Activated naive CD4-positive, alpha-beta T cell (primary cell): ENCODE measurements around the gene RMND5A.

Experiments used
- DNase-seq, 4 experiments: peaks; one replicate each; lab custom pipeline; 2025; lab: John Stamatoyannopoulos, UW

The RMND5A gene

DNA sequence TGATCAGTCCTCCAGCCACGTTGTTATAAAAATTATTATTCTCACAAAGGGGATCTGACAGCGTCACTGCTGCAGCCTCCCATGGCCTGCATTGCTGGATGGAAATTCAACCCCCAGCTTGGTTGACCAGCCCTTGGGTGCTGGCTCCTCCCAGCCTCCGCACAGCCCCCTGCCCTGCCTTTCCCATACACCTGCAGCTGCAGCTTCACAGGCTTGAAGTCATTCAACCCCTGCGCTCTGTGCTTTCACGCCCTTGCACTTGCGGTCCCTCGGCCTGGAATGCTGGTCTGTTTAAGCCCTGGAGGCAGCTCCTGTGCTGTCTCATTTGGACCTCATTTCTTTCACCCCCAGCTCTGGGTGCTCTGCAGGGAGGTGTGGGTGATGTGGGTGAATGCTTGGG, 71.5 kb downstream of the RMND5A start:
- DNase-seq, result no peak

DNA sequence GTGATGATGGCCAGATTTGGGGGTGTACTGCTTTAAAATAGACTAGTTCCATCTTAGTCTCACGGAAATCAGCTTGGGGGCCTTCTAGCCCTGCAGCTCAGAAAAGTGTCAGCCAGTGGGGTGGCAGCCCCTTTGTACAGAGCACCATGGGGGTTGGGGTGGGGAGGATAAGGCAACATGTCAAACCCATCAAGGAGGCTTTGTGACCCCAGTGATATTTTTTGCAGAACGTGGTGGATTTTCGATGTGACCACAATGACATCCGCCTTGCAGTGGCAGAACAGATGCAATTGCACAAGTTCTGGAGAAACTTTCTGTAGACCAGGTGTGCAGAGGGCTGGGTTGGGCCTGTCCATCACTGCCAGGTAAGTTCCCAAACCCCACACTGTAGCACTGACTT, 73.7 kb downstream of the RMND5A start:
- no peak for DNase-seq

DNA sequence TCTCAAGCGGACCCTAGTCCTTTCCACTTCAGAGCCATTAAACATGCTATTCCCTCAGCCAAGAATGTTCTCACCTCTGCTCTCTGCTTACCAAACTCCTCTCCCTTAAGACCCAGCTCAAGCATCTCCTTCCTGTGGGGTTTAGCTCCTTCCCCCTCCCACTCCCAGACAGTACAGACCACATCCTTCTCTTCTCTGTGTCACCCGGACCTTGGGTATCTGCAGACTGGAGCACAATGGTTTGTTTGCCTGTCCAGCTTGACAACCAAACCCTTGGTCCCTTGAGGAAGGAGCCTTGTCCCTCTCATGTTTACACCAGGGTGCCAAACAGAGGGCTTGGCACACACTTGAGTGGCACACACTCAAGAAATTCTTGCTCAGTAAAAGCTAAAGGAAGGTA, 74.8 kb downstream of the RMND5A start:
- no peak for DNase-seq

DNA sequence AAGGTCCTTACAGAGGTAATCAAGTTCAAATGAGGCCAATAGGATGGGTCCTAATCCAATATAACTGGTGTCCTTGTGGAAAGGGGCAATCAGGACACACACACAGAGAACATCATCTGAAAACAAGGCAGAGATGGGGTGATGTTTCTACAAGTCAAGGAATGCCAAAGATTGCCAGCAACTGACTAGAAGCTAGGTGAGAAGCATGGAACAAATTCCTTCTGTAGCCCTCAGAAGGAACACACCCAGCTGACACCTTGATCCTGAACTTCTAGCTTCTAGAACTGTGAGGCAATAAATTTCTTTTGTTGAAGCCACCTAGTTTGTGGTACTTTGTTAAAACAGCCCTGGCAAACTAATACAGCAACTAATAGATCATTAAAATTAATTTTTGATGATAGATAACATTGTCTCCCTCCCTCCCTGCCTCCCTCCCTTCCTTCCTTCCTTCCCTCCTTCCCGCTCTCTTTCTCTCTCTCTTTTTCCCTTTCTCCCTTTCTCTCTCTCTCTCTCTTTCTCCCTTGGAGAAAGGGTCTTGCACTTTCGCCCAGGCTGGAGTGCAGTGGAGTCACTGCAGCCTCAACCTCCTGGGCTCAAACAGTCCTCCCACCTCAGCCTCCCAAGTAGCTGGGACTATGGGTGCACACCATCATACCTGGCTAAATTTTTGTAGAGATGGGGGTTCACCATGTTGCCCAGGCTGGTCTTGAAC, 80.9 kb downstream of the RMND5A start:
- no peak for DNase-seq

DNA sequence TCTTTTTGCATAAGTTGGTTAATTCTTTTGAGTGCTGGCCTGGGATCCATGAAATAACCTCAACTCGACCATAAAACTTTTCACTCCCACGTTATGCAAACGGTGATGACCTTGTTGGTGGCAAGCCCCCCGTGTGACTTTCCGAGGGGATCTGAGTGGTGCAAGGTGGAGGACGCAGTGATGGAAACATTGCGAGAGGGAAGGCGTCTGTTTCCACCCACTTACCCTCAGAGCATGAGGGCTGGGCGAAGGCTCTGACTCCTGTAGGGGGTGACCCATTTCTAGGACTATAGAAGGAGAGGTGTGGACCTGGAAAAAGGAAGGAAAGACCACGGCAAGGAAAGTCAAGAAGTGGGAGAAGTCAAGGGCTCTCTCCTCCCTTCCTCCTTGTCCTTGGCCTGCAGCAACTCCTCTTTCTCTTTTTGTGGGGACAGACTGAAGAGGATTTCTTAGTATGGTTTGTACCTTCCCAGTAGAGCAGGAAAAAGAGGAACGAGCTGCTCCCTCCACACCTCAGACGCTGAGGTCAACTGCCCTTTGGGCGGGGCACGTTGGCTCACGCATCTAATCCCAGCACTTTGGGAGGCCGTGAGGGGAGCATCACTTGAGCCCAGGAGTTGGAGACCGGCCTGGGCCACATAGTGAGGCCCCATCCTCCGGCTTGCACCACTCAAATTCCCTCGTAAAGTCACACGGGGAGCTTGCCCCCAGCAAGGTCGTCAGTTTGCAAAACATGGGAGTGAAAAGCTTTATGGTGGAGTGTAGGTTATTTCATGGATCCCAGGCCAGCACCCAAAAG, 86.2 kb downstream of the RMND5A start:
- no peak for DNase-seq

DNA sequence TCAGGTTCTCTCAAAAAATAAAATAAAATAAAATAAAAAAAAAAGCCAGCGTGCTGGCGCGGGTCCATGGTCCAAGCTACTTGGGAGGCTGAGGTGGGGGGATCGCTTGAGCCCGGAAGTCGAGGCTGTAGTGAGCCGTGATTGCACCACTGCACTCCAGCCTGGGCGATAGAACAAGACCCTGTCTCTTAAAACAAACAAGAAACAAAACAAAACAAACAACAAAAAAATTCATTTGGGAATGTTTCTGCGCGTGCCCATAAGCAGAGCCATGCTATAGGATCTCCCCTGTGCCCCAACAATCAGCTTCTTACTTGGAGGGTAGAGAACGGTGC, 87.0 kb downstream of the RMND5A start:
- DNase-seq, result no peak

DNA sequence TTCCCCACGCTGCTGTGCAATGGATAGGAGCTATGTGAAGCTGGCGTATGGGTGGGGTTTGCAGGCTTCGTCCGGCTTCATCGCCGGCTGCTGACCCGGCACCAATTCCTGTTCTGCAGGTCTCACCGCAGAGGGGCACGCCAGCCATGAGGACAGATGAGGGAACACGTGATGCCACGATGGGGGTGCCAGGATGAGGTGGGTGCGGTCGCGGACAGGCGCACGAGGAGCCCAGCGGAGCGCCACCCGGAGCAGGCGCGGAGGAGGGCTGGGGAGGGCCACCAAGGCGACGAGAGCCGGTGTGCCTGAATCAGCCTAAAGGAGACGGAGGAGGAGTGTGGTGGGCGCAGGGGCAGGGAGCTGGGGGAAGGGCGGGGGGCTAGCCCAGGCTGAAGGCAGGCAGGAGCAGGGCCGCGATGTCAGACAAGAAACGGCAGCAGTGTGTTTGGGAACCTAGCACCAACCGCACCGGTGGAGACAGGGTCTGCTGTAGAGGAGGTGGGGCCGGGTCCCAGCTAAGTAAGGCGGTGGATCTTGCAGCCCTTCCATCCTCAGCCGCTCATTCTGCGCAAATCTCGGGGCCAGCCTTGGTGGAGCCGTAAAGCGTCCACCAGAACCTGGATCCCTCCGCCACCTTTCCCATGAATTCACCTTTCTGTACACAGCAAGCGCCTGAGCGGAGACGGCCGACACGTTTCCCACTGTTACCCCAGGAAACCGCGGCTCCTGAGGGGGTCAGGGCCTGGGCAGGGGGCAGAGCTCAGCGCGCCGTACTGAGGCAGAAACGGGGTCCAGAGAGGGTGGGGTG, 87.6 kb downstream of the RMND5A start:
- no peak for DNase-seq

DNA sequence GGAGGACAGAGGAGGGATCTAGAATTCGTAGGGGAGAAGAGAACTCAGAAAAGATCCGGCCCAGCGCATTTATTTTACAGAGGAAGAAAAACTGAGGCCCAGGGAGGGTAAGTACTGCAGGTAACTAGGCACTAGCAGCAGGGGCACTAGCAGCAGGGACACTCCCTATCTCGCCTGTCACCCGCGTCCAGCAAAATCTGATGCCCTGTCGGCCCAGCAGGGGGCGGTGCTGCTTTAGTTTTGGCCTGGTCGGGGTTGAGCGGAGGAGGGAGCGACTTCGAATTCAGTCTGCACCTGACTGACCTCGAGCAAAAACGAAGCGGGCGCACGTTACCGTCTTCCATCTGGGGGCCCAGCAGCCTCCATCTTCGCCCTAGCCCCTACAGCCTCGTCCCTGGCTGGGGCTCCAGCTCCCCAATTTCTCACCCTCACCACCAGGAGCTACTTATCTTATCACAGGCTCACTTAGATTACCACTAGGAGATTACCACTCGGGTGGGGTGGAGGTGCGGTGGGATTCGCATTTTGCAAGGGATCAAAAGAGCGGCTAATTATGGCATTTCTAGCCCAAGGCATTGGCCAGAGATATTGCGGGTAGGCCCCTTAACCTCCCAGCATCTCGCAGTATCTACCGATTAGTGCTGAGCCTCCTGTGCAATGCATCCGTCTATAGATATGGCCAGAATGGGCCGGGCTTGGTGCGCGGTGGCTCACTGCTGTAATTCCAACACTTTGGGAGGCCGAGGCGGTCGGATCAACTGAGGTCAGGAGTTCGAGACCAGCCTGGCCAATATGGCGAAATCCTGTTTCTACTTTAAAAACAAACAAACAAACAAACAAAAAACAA, 88.4 kb downstream of the RMND5A start:
- DNase-seq, result peak; percentile 76 to 85 (median 80)

DNA sequence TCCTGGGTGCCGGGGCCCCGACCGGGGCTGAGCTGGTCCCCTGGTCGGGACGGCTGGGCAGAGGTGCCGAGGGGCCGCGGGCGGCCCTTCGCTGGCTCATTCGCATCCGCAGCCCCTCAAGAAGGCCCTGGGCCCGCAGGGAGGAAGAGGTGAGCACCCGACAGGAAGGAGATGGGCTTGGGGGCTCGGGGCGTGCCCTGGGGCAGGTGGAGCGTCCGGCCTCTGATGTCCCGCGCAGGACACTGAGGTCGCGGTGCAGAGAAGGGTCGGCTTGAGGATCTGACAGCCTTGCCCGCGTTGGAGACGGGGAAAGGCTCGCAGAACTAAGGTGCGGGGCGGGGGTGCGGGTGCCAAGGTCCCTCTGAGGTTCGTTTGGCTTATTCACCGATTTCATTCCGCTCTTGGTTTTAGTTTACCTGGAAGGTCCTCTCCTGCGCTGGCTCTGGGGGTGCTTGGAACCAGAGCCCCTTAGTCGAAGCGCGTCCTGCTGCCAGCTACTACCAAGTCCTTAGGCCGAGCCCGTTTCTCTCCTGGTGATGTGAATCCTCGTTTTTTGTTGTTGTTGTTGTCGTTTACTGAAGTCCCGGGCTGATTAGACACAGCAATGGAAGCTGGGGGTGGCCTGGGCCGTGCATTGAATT, 89.5 kb downstream of the RMND5A start:
- DNase-seq, result no peak

DNA sequence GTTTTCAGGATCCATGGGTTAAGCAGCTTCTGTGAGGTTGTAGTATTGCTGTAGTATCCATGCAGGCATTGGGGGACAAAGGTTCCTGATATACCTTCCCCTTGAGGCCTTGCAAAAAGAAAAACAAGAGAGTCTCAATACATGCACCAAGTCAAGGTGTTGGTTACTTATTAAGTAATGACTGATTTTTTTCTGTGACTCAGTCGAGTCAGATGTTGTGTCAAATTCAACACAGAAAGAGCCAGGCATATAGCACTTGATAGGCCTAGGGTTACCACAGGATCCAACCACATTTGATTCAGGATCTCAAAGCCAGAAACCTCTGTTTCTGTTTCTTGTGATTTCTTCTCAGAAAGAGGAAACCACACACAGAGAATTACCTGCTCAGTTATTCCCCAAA, 95.5 kb downstream of the RMND5A start:
- DNase-seq, result no peak

DNA sequence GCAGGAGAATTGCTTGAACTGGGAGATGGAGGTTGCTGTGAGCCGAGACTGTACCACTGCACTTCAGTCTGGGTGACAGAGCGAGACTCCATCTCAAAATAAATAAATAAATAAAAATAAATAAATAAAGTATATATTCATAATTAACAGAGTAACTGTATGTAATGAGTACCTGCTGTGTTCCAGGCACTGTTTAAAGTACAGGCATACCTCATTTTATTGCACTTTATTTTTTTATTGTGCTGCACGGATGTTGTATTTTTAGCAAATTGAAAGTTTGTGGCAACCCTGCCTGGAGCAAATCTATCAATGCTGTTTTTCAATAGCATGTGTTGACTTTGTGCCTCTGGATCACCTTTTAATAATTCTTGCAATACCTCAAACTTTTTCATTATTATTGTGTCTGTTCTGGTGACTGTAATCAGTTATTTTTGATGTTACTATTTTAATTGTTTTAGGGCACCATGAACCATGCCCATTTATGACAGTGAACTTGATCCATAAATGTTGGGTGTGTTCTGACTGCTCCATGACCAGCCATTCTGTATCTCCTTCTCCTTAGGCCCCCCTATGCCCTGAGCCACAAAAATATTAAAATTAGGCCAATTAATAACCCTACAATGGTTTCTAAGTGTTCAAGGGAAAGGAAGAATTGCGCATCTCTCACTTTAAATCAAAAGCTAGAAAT, 98.2 kb downstream of the RMND5A start:
- DNase-seq, result no peak

DNA sequence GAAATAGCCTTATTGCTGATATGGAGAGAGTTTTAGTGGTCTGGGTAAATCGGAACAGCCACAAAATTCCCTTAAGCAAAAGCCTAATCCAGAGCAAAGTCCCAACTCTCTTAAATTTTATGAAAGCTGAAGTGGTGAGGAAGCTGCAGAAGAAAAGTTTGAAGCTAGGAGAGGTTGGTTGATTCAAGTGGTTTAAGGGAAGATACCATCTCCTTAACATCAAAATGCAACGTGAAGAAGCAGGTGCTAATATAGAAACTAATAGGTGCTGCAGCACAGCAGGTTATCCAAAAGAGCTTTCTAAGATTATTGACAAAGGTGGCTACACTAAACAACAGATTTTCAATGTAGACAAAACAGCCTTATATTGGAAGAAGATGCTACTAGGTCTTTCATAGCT, 98.9 kb downstream of the RMND5A start:
- no peak for DNase-seq

DNA sequence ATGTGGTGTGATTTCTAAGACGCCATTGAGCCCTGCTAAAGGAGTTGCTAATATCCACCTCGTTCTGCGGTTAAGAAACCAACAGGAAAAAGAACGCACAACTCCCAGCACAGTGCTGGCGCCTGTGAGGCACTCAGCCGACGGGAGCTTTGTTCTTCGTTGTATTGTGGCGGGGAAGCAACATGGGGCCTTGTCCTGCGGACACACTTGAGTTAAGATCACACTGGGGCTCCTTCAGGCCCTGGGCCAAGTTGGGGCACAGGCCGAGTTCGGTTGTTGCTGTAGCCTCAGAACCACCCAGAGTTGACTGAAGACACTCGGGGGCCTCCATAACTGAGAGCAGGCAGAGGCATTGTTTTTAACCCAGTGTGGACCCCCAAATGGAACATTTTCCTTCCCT, 101.2 kb downstream of the RMND5A start:
- no peak for DNase-seq

DNA sequence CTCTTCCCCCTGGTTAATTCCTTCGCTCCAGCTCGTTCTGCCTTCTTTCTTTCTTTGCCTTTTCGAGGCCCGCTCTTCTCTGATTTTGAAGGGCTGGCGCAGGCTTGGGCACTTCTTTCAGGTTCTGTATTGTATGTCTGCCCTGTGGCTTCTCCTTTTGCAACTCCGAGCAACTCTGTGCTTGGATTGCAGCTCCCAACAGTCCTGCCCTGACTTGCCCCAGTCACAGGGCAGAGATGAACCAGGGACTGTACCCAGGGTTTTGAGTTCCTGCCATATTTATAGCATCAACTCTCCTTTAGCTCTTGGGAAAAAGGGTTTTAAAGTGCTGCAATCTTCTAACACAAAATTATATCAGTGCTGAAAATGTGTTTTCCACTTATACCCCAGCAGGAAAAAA, 101.8 kb downstream of the RMND5A start:
- DNase-seq, result no peak

DNA sequence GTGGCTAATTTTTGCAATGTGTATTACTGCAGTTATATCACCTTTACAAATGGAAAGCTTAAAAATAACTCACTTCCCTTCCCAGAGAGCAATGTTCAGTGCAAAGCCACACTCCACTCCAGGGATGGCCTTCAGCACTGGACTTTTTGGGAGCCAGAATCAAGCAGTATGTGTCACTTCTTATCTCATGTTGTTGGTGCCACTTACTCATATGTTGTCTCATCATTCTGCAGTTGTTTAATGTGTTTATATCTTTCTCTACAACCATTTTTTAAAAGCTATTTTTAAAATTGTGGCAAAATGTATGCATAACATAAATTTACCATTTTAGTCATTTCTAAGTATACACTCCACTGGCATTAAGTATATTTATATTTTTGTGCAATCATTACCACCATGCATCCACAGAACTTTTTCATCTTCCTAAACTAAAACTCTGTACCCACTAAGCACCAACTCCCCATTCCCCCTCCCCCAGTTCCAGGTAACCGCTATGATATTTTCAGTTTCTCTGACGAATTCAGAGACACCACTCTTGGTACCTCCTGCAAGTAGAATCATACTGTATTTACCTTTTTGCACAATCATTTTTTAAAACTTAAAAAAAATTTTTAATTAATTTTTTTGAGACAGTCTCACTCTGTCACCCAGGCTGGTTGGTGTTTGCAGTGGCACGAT, 102.7 kb downstream of the RMND5A start:
- DNase-seq, result no peak

DNA sequence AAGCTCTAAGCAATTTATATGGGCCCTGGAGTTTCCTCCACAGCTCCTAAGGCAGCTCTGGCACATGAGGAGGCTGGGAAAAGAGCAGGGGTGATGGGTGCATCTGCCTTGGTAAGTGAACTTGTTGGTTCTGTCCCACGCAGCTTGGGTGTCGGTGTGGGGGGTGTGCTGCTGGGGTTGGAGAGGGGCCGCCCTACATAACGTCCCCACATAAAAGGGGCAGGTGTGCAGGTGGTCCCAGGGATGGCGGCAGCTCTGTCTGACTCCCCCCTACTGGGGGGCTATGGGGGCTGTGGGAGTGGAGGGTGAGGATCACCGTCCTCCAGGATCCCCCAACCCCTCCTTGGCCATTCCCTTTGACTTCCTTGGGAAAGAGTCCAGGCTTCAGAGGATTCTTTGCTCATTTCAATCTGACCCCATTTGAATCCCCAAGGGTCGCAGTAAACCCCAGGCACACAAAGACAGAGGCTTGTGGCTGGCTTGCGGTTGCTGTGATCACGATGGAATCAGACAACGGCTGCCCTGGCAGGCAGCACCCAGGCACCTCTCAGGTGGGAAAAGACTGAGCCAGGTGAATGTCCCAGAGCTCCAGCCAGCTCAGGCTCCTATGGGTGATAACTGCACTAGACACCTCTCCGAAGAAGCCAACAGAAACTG, 105.1 kb downstream of the RMND5A start:
- DNase-seq, result no peak

DNA sequence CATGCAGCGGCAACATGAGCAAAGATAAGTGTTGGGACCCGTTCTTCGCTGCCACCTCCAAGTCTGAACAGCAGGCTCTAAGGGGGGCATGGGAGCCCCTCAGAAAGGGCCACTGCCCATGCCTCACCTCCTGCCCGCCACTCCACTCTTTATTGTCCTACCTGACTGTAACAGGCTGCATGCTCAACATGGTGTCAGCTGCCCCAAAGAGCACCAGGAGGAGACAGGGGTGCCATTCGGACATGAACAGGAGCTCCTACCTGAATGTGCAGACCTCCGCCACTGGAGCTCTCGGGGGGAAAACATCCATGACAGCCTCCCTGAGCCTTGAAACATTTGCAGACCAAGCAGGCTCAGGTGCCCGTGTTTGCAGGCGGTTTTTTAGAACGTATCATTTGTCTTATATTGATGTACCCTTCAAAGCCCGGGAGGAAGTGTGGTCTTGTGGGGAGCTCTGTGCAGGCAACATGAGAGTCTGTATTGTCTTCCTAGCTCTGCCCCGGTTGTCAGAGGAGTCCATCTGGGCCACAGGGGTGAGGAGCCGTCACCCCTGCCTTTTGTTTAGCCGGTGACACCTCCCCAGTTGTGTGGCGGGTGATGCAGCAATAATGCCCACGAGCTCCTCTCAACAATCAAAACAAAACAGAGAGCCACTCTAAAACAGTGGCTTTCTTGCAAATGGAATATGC, 105.7 kb downstream of the RMND5A start:
- DNase-seq, result peak in 1 of 4 experiments; percentile 14

DNA sequence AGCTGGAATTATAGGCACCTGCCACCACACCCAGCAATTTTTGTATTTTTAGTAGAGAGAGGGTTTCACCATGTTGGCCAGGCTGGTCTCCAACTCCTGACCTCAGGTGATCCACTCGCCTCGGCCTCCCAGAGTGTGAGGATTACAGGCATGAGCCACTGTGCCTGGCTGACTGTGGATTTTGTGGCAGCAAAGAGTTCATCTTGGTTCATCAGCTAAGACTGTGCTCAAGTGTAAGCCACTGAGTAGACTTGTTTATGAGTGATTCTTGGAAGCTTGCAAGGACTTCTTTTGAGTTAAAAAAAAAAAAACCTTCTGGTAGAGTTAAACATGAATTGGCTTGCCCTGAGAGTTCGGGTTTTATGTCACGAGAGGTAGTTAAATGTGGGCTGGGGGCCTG, 106.9 kb downstream of the RMND5A start:
- no peak for DNase-seq
